GM12865 (cell line): ENCODE measurements around the gene ANKIB1.

ENCODE experiments used
- DNase-seq: peaks from one replicate; pipeline ENCODE4 v3.0.0; 2010; ENCODE audit warnings: low read depth
- H3K4me3 ChIP-seq: 2 replicates; pipeline ENCODE4 v1.5.1; 2011; ENCODE audit warnings: mild to moderate bottlenecking, low read depth, low read length, control low read depth
- CTCF ChIP-seq: IDR thresholded peaks from 2 replicates; pipeline ENCODE4 v1.5.1; 2011; ENCODE audit warnings: low read length, control low read depth, low read depth, inconsistent platforms; ENCODE audit not compliant: insufficient read depth; ENCODE audit errors: missing control alignments

The ANKIB1 gene

GRCh38 chr7:92281031-92281430, 35.3 kb downstream of the ANKIB1 start:
- DNase-seq, result no peak
- no peak overlapping the region for H3K4me3 ChIP-seq
- TF ChIP-seq CTCF, result no peak

GRCh38 chr7:92282221-92282814, 36.5 kb downstream of the ANKIB1 start:
- TF ChIP-seq CTCF, result no peak
- H3K4me3 ChIP-seq, result no peak overlapping the region
- no peak for DNase-seq

- no peak for DNase-seq
- no peak for TF ChIP-seq CTCF
- no peak overlapping the region for H3K4me3 ChIP-seq
Measured at GRCh38 chr7:92282930-92283329, 37.2 kb downstream of the ANKIB1 start.

- no peak overlapping the region for H3K4me3 ChIP-seq
- peak; percentile 28 for DNase-seq
- TF ChIP-seq CTCF, result no peak
Measured at GRCh38 chr7:92289321-92289720, 43.5 kb downstream of the ANKIB1 start.

- peak; percentile 13 for DNase-seq
- no peak overlapping the region for H3K4me3 ChIP-seq
- no peak for TF ChIP-seq CTCF
Measured at GRCh38 chr7:92292981-92293380, 47.2 kb downstream of the ANKIB1 start.

- no peak overlapping the region for H3K4me3 ChIP-seq
- no peak for DNase-seq
- no peak for TF ChIP-seq CTCF
Measured at GRCh38 chr7:92293896-92294590, 48.3 kb downstream of the ANKIB1 start.

- H3K4me3 ChIP-seq, result no peak overlapping the region
- DNase-seq, result no peak
- no peak for TF ChIP-seq CTCF
Measured at GRCh38 chr7:92295391-92295790, 49.6 kb downstream of the ANKIB1 start.
